Muscle of leg (tissue), 11 donors: ENCODE results near the gene PITPNM3. TPM values are rescaled to one million over a fixed set of nuclear protein-coding genes. Genes with fewer than 3 reads are reported as not detected.

ENCODE experiments used
- DNase-seq: peaks from one replicate; pipeline ENCODE4 v3.0.0; 2013
- H3K27ac ChIP-seq: one replicate; pipeline ENCODE4 v1.5.1; 2013; ENCODE audit warnings: mild to moderate bottlenecking, low read length, control low read depth
- H3K27me3 ChIP-seq: one replicate; pipeline ENCODE4 v1.6.1; 2013; ENCODE audit warnings: low read length; ENCODE audit not compliant: control insufficient read depth, insufficient read depth
- H3K36me3 ChIP-seq: one replicate; pipeline ENCODE4 v1.6.1; 2013; ENCODE audit warnings: low read length; ENCODE audit not compliant: control insufficient read depth, insufficient read depth
- H3K4me1 ChIP-seq: one replicate; pipeline ENCODE4 v1.6.1; 2013; ENCODE audit warnings: low read length; ENCODE audit not compliant: control insufficient read depth, insufficient read depth
- H3K4me3 ChIP-seq: one replicate; pipeline ENCODE4 v1.5.1; 2013; ENCODE audit warnings: low read length, control low read depth
- H3K9me3 ChIP-seq: replicated peaks from 2 replicates; pipeline ENCODE4 v1.6.1; 2013; ENCODE audit warnings: low read depth, low read length; ENCODE audit not compliant: control insufficient read depth
- WGBS: methylation state at CpG from one replicate; pipeline ENCODE4 v1.1.5; 2013; ENCODE audit warnings: missing lambda C conversion rate; ENCODE audit not compliant: insufficient coverage; 5-methylcytosine and 5-hydroxymethylcytosine counted together
- polyA plus RNA-seq, 8 donors: library from polyadenylated mRNA; unstranded; fragments of 120-200 nt; gene quantifications; one replicate each; pipeline versions ENCODE4 v1.2.1 to v1.2.3, GENCODE V29; 2013; ENCODE audit warnings: inconsistent platforms in 1 of 8, low replicate concordance in 1 of 8; ENCODE audit not compliant: insufficient read length in 8 of 8, insufficient read depth in 1 of 8
- total RNA-seq: library from RNA; stranded (reverse); fragments of 120-200 nt; gene quantifications from one replicate; pipeline ENCODE4 v1.2.4, GENCODE V29; 2013

The PITPNM3 gene
- total and polyA plus RNA-seq, 9 donors, result 2.1 to 6.2 (median 4.2) TPM

- Histone ChIP-seq H3K4me3 (no peak overlapping the region), H3K27me3 (peaks cover 5% of the 10 kb centered on the region), H3K36me3 (no peaks in the 10 kb centered on the region), H3K4me1 (peaks cover 16% of the 10 kb centered on the region), H3K27ac (no peak overlapping the region), H3K9me3 (peaks cover 4% of the 10 kb centered on the region)
- 77% methylated on average over 13 of the region's 16 CpGs for WGBS
- no peak for DNase-seq
Observed at GRCh38 chr17:6543079-6544010, 13.0 kb downstream of the PITPNM3 start.

GRCh38 chr17:6542577-6542976 lies 13.8 kb downstream of the PITPNM3 start:
- 80% methylated on average over 1 of the region's 4 CpGs for WGBS
- Histone ChIP-seq H3K27me3 (peaks cover 5% of the 10 kb centered on the region), H3K9me3 (peaks cover 4% of the 10 kb centered on the region), H3K4me1 (peaks cover 11% of the 10 kb centered on the region), H3K27ac (no peak overlapping the region), H3K4me3 (no peak overlapping the region), H3K36me3 (no peaks in the 10 kb centered on the region)
- no peak for DNase-seq

DNA sequence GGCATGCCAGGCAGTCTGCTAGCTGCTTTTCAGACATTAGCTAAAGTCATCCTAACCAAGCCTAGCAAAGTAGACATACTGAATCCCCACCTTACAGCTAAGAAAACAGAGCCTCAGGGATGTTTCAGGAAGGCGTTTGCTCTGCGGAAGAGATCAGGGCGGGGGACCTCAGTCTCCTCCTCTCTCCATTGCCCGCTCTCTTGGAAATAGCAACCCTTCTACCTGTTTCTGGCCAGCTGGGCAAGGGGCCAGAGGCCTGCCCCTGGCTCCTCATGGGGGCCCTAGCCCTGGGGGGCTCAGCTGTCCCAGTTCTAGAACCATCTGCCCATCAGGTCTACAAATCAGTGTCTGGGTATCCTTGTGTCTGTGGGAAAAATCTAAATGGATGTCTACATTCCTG lies 14.5 kb downstream of the PITPNM3 start:
- no peak for DNase-seq
- 82% methylated on average over 4 of the region's 4 CpGs for WGBS
- Histone ChIP-seq H3K4me3 (no peak overlapping the region), H3K9me3 (peaks cover 4% of the 10 kb centered on the region), H3K27ac (no peak overlapping the region), H3K27me3 (peaks cover 5% of the 10 kb centered on the region), H3K4me1 (peaks cover 4% of the 10 kb centered on the region), H3K36me3 (no peaks in the 10 kb centered on the region)

DNA sequence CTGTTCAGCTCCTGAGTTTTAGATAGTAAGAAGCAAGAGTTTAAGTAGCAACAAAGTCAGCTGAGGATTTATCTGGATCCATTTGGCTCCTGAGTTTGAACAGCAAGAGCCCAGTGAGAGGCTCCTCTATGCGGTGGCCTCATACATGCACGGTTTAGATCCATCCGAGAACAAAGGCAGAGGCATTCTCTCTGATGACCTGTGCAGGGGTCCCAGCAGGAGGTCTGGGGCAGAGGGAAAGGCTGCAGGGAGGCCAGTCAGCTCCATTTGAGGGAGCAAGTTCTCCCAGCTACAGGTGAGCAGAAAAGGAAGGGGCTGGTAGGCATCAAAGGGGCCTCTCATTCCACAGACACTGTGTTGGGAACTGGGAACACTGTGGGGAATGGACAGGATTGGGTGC lies 16.5 kb downstream of the PITPNM3 start:
- no peak for DNase-seq
- H3K4me3 ChIP-seq, result no peak overlapping the region
- no peak overlapping the region for H3K27ac ChIP-seq
- H3K9me3 ChIP-seq, result peaks cover 4% of the 10 kb centered on the region
- H3K27me3 ChIP-seq, result peaks cover 5% of the 10 kb centered on the region
- peaks cover 12% of the 10 kb centered on the region for H3K4me1 ChIP-seq
- H3K36me3 ChIP-seq, result no peaks in the 10 kb centered on the region
- 59% methylated on average over 3 of the region's 3 CpGs for WGBS

GRCh38 chr17:6536566-6537065 lies 19.7 kb downstream of the PITPNM3 start:
- WGBS, result 83% methylated on average over 10 of the region's 10 CpGs
- Histone ChIP-seq H3K4me3 (no peak overlapping the region), H3K9me3 (peaks cover 4% of the 10 kb centered on the region), H3K27ac (no peak overlapping the region), H3K36me3 (no peaks in the 10 kb centered on the region), H3K27me3 (peaks cover 6% of the 10 kb centered on the region), H3K4me1 (peaks cover 12% of the 10 kb centered on the region)
- DNase-seq, result no peak

DNA sequence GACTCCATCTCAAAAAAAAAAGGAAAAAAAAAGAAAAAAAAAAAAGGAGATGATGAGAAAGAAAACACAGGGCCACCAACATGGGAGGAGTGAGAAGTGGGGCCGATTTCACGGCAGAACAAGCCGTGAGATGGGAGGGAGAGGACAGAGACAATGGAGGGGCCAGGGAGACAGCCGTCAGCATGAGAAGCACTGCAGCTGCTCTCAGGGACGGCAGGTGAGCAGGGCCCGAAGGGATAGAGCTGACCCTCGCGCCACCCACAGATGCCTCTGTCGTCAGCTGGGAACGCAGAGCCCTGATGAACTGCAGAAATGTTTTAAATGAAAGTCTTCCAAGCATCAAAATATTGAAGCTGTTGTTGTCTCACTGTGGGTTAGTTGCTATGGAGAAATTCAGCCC lies 20.3 kb downstream of the PITPNM3 start:
- H3K9me3 ChIP-seq, result peaks cover 4% of the 10 kb centered on the region
- WGBS, result 70% methylated on average over 10 of the region's 10 CpGs
- H3K4me1 ChIP-seq, result peaks cover 12% of the 10 kb centered on the region
- peak; percentile 49 for DNase-seq
- H3K4me3 ChIP-seq, result no peak overlapping the region
- no peaks in the 10 kb centered on the region for H3K36me3 ChIP-seq
- H3K27ac ChIP-seq, result no peak overlapping the region
- peaks cover 6% of the 10 kb centered on the region for H3K27me3 ChIP-seq

DNA sequence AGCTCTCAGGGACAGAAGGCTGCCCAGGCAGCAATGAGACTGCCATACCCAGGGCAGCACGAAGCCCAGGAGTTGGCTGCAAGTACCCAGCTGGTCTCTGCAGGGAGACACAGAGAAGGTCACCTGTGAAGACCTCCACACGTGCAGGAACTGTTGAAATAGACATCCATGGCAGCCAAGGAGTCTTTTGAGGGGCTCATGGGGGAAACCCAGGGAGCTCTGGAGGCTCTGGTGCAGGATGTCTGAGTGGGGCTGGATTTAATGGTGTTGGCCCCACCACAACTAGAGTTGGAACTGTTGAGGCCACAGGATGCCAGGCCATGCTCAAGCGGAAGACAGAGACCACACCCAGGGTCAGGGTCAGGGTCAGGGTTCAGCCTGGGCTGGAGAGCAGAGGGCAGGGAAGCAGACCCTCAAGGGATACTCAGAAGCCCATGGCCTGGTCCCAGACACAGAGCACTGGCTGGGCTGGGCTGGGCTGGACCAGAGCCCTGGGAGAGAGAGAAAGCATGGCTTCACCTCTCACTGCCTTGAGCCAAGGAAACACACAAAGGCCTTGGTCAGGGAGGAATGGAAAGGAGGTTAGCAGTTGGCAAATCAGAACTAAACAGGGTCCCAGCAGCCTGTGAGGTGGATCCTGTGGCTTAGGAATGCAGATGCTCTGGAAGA lies 21.4 kb downstream of the PITPNM3 start:
- peaks cover 4% of the 10 kb centered on the region for H3K9me3 ChIP-seq
- H3K4me1 ChIP-seq, result peaks cover 12% of the 10 kb centered on the region
- DNase-seq, result no peak
- H3K27me3 ChIP-seq, result peaks cover 5% of the 10 kb centered on the region
- no peak overlapping the region for H3K27ac ChIP-seq
- H3K4me3 ChIP-seq, result no peak overlapping the region
- H3K36me3 ChIP-seq, result no peaks in the 10 kb centered on the region
- WGBS, result 73% methylated on average over 3 of the region's 3 CpGs

DNA sequence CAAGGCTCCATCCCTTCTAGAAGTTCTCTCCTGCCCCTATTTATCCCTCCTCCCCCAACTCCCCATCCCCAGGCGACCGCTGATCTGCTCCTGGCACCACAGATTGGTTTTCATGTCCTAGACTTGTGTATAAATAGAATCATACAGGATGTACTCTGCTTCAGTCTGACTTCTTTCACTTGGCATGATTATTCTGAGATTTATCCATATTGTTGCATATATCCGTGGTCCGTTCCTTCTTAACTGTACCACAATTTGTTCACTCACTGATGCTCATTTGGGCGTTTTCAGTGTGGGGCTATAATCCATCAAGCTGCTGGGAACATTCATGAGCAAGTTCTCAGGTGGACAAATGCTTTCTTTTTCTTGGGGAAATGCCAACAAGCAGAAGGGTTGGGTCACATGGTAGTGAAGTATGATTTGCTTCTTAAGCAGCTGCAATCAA lies 23.9 kb downstream of the PITPNM3 start:
- no peaks in the 10 kb centered on the region for H3K9me3 ChIP-seq
- no CpG with 5 or more reads among the region's 5 CpGs for WGBS
- H3K27ac ChIP-seq, result no peak overlapping the region
- peaks cover 12% of the 10 kb centered on the region for H3K4me1 ChIP-seq
- DNase-seq, result no peak
- no peaks in the 10 kb centered on the region for H3K36me3 ChIP-seq
- peaks cover 2% of the 10 kb centered on the region for H3K27me3 ChIP-seq
- no peak overlapping the region for H3K4me3 ChIP-seq

DNA sequence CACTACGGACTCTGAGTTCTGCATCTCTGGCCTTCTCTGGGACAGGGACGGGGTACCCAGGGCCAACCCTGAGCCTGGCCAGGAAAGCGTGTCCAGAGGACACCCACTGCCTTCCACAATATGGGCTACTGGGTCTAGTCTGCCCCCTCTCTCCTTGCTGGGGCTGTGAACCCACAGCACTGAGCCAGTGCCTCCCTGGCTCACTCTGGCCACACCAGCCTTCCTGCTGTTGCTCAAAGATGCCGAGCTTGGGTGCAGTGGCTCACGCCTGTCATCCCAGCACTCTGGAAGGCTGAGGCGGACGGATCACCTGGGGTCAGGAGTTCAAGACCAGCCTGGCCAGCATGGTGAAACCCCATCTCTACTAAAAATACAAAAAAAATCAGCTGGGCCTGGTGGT lies 24.8 kb downstream of the PITPNM3 start:
- H3K4me1 ChIP-seq, result peaks cover 10% of the 10 kb centered on the region
- no peaks in the 10 kb centered on the region for H3K36me3 ChIP-seq
- H3K9me3 ChIP-seq, result no peaks in the 10 kb centered on the region
- 85% methylated on average over 3 of the region's 7 CpGs for WGBS
- peaks cover 2% of the 10 kb centered on the region for H3K27me3 ChIP-seq
- H3K4me3 ChIP-seq, result no peak overlapping the region
- H3K27ac ChIP-seq, result no peak overlapping the region
- no peak for DNase-seq

GRCh38 chr17:6530324-6530920 lies 25.9 kb downstream of the PITPNM3 start:
- H3K4me3 ChIP-seq, result no peak overlapping the region
- DNase-seq, result no peak
- peaks cover 2% of the 10 kb centered on the region for H3K27me3 ChIP-seq
- H3K4me1 ChIP-seq, result peaks cover 2% of the 10 kb centered on the region
- no peaks in the 10 kb centered on the region for H3K9me3 ChIP-seq
- H3K27ac ChIP-seq, result no peak overlapping the region
- WGBS, result 46% methylated on average over 3 of the region's 5 CpGs
- no peaks in the 10 kb centered on the region for H3K36me3 ChIP-seq
